CD14-positive monocyte (primary cell): ENCODE data around the gene NRN1. TPM values are rescaled to one million over a fixed set of nuclear protein-coding genes. Genes with fewer than 3 reads are reported as not detected.

Experiments
- DNase-seq, 3 donors: peaks; one replicate each; pipeline ENCODE4 v3.0.0-alpha.2; 2011 to 2022
- H2AFZ ChIP-seq: 2 replicates; pipeline ENCODE4 v1.6.0; 2012; ENCODE audit warnings: mild to moderate bottlenecking, low read depth, low read length, inconsistent platforms; ENCODE audit not compliant: insufficient read depth, poor library complexity, severe bottlenecking
- H3K27ac ChIP-seq, 2 donors: 1 replicate in 1 of 2; 2 replicates in 1 of 2; pipeline ENCODE4 v1.5.1; 2012 to 2013; ENCODE audit warnings: low read length in 2 of 2, control low read depth in 1 of 2, inconsistent platforms in 1 of 2, low read depth in 1 of 2, mild to moderate bottlenecking in 1 of 2
- H3K27me3 ChIP-seq, 2 donors: one replicate each; pipeline versions ENCODE4 v1.6.0 to v1.6.1; 2011 to 2013; ENCODE audit warnings: low read length in 2 of 2; ENCODE audit not compliant: control insufficient read depth in 2 of 2, insufficient read depth in 2 of 2
- H3K36me3 ChIP-seq, 2 donors: replicated peaks in 1 of 2; 1 replicate in 1 of 2; 2 replicates in 1 of 2; pipeline versions ENCODE4 v1.5.1 to v1.6.1; 2012 to 2013; ENCODE audit warnings: low read length in 2 of 2, control low read depth in 1 of 2, inconsistent platforms in 1 of 2, mild to moderate bottlenecking in 1 of 2; ENCODE audit not compliant: insufficient read depth in 2 of 2, control insufficient read depth in 1 of 2
- H3K4me1 ChIP-seq, 2 donors: 1 replicate in 1 of 2; 2 replicates in 1 of 2; pipeline versions ENCODE4 v1.5.1 to v1.6.1; 2012 to 2013; ENCODE audit warnings: low read length in 2 of 2, control low read depth in 1 of 2, inconsistent platforms in 1 of 2, mild to moderate bottlenecking in 1 of 2, moderate library complexity in 1 of 2; ENCODE audit not compliant: insufficient read depth in 2 of 2, control insufficient read depth in 1 of 2
- H3K4me2 ChIP-seq: replicated peaks from 2 replicates; pipeline ENCODE3; 2012; ENCODE audit warnings: low read length, moderate library complexity, mild to moderate bottlenecking; ENCODE audit not compliant: poor library complexity, severe bottlenecking; ENCODE audit errors: extremely low read depth
- H3K4me3 ChIP-seq, 3 experiments: fragments of 200-600 bp in 1 of 3; sonication (generic) in 1 of 3; replicated peaks in 1 of 3; 1 replicate in 2 of 3; 2 replicates in 1 of 3; pipeline ENCODE4 v1.5.1; 2011 to 2013; ENCODE audit warnings: low read length in 3 of 3, mild to moderate bottlenecking in 3 of 3, control low read depth in 2 of 3, low read depth in 2 of 3, inconsistent platforms in 1 of 3, moderate library complexity in 1 of 3
- H3K79me2 ChIP-seq: 2 replicates; pipeline ENCODE4 v1.6.0; 2012; ENCODE audit warnings: mild to moderate bottlenecking, control low read depth, inconsistent platforms, low read length, moderate library complexity; ENCODE audit not compliant: insufficient read depth
- H3K9ac ChIP-seq: 2 replicates; pipeline ENCODE4 v1.6.0; 2017; ENCODE audit warnings: low read length, mild to moderate bottlenecking; ENCODE audit not compliant: insufficient read depth, poor library complexity, severe bottlenecking
- H3K9me3 ChIP-seq, 2 donors: replicated peaks in 1 of 2; 1 replicate in 1 of 2; 2 replicates in 1 of 2; pipeline versions ENCODE4 v1.5.1 to v1.6.1; 2012 to 2013; ENCODE audit warnings: low read length in 2 of 2, control low read depth in 1 of 2; ENCODE audit not compliant: control insufficient read depth in 1 of 2, insufficient read depth in 1 of 2
- H4K20me1 ChIP-seq: 2 replicates; pipeline ENCODE4 v1.6.0; 2012; ENCODE audit warnings: mild to moderate bottlenecking, low read length, control low read depth, moderate library complexity; ENCODE audit not compliant: insufficient read depth
- H3K27ac Mint-ChIP-seq, 7 donors: one replicate each; pipeline ENCODE4 v1.8.0; 2020; ENCODE audit warnings: mild to moderate bottlenecking in 7 of 7, mixed read lengths in 7 of 7, moderate library complexity in 6 of 7, inconsistent platforms in 2 of 7
- H3K27me3 Mint-ChIP-seq, 3 donors: one replicate each; pipeline ENCODE4 v1.8.0; 2021 to 2022; ENCODE audit warnings: low read depth in 3 of 3, mild to moderate bottlenecking in 3 of 3, mixed read lengths in 3 of 3, moderate library complexity in 3 of 3, inconsistent platforms in 1 of 3
- H3K36me3 Mint-ChIP-seq, 2 donors: one replicate each; pipeline ENCODE4 v1.8.0; 2020; ENCODE audit warnings: mixed read lengths in 2 of 2, inconsistent platforms in 1 of 2, mild to moderate bottlenecking in 1 of 2
- H3K4me1 Mint-ChIP-seq: one replicate; pipeline ENCODE4 v1.8.0; 2020; ENCODE audit warnings: mild to moderate bottlenecking, mixed read lengths
- H3K4me3 Mint-ChIP-seq, 2 donors: one replicate each; pipeline ENCODE4 v1.8.0; 2020; ENCODE audit warnings: mild to moderate bottlenecking in 2 of 2, mixed read lengths in 2 of 2, moderate library complexity in 1 of 2
- H3K9me3 Mint-ChIP-seq, 7 donors: one replicate each; pipeline ENCODE4 v1.8.0; 2020 to 2022; ENCODE audit warnings: mixed read lengths in 7 of 7, mild to moderate bottlenecking in 6 of 7, moderate library complexity in 6 of 7, inconsistent platforms in 2 of 7
- WGBS: methylation state at CpG from one replicate; pipeline ENCODE4 v1.1.5; 2013; ENCODE audit warnings: missing lambda C conversion rate; ENCODE audit not compliant: insufficient coverage; 5-methylcytosine and 5-hydroxymethylcytosine counted together
- intact Hi-C, 2 donors: fragments of 100-400 bp; cut with micrococcal nuclease; formaldehyde crosslinking; loops; one replicate each; pipeline versions ENCODE4 v1.15.0 to v1.15.1; 2023
- polyA plus RNA-seq, 3 donors: library from polyadenylated mRNA; depleted of rRNA in 1 of 3; unstranded in 2 of 3; stranded (reverse) in 1 of 3; fragments of 300-500 nt in 2 of 3; fragments of >200 nt in 1 of 3; fragmentation: Illumina TruSeq in 2 of 3; gene quantifications; 1 replicate in 2 of 3; 2 replicates in 1 of 3; pipeline ENCODE4 v1.2.3, GENCODE V29; 2012 to 2021
- TF ChIP-seq, protein P1 (sequence below): fragments of 200-600 bp; IDR thresholded peaks from one replicate; pipeline ENCODE4 v1.8.0; 2022; ENCODE audit warnings: antibody characterized with exemption, mild to moderate bottlenecking

The NRN1 gene
- polyA plus RNA-seq, 3 donors = 0.08 TPM; not detected in 2

DNA sequence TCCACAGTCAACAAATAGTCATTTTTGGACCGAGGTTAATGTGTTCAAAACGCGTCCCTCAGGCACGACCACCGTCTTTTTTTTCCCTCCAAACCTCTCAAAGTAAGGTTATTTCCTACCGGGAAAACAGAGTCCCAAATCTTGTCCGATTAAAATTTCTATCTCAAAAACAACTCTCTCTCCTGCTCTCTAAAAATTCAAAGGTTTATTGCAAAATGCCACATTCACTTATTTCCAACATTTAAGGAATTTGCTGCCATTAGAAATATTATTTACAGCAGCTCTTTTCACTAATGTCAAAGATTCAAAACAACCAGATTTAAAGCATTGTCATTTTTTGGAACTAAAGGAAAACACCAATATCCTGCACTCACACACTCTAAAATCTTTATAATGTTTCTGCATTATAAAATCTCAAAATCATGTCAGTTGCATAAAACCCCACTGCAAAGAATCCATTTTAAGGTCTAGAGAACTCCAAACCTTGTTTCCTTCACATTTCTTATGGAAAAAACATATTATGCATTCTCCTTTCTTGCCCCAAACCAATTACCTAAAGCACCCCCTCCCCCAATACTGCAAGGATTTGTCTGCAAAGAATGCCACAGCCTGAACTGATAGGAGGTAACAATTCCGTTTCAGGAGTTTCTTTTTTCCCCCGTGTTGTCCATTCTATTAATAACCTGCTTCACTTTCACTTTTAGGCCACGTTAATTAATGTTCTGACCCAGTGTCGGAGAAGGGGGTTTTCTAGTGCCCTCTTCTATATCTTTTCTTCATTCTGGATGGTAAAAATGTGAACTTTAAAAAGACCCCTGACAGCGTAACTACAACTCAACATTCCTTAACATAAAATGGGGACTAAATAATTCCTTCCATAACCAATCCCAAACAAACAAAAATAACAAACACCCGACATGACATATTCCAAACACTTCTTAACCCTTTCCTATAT is 1.4 kb downstream of the NRN1 start:
- Histone ChIP-seq H3K27me3 (peaks cover 91 to 99% of the 10 kb centered on the region in 2 donors), H3K36me3 (no peaks in the 10 kb centered on the region), H3K4me3 (no peak overlapping the region), H3K9me3 (peaks cover 29 to 63% of the 10 kb centered on the region in 2 donors), H2AFZ (no peak overlapping the region), H3K4me1 (peaks cover 60 to 71% of the 10 kb centered on the region in 2 donors), H3K79me2 (no peaks in the 10 kb centered on the region), H3K27ac (no peak overlapping the region), H4K20me1 (no peaks in the 10 kb centered on the region), H3K9ac (no peak overlapping the region), H3K4me2 (peak overlapping the region; percentile 69)
- Mint-ChIP-seq H3K27ac (no peak overlapping the region), H3K4me1 (peaks cover 75% of the 10 kb centered on the region), H3K27me3 (peaks cover 94 to 99% (median 96%) of the 10 kb centered on the region in 3 donors), H3K9me3 (peaks cover 9 to 76% (median 55%) of the 10 kb centered on the region in 7 donors), H3K4me3 (peak overlapping the region in 1 of 2 donors; percentile 97), H3K36me3 (peaks cover 16 to 35% of the 10 kb centered on the region in 2 donors)
- intact Hi-C loops = loop anchor here in 1 of 2 donors (10.0 kb wide), 1 partner anchor 1231 kb away; the partner anchor contains the start of gene CDYL
- no peak for DNase-seq
- 5% methylated on average over 7 of the region's 13 CpGs for WGBS
- TF ChIP-seq, protein P1, sequence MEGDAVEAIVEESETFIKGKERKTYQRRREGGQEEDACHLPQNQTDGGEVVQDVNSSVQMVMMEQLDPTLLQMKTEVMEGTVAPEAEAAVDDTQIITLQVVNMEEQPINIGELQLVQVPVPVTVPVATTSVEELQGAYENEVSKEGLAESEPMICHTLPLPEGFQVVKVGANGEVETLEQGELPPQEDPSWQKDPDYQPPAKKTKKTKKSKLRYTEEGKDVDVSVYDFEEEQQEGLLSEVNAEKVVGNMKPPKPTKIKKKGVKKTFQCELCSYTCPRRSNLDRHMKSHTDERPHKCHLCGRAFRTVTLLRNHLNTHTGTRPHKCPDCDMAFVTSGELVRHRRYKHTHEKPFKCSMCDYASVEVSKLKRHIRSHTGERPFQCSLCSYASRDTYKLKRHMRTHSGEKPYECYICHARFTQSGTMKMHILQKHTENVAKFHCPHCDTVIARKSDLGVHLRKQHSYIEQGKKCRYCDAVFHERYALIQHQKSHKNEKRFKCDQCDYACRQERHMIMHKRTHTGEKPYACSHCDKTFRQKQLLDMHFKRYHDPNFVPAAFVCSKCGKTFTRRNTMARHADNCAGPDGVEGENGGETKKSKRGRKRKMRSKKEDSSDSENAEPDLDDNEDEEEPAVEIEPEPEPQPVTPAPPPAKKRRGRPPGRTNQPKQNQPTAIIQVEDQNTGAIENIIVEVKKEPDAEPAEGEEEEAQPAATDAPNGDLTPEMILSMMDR = no peak

DNA sequence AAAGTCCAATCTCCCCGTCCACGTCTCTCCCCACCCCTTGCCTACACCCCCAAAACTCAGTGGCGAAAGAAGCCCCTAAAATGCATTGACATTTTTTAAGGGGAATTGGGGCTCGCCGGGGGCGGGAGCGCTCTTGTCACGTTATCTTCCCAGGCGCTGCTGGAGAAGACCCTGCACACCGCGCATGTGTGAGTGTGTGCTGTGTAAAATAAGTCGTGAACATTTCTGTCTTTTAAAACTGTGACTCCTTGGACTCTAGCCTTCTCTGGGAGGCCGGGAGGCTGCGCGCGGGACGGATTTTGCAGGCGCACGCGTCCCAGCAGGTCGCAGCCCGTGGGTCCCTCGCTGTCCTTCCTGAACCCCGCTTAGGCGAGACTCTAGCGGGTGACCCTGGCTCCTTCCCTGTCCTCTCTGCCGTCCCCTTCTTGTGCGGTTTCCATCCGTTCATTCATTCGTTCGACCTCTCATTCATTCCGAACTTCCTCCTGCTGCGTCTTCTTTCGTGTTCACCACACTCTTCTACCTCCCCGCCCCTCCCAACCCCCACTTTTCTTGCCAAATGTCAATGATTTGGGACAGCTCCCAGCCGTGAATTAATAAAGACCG is 2.2 kb downstream of the NRN1 start:
- H3K79me2 ChIP-seq = no peaks in the 10 kb centered on the region
- Mint-ChIP-seq H3K4me3 (peak overlapping the region; percentile 82 to 97), H3K36me3 (peaks cover 24 to 42% of the 10 kb centered on the region in 2 donors), H3K4me1 (peaks cover 83% of the 10 kb centered on the region), H3K27me3 (peaks cover 94 to 100% (median 96%) of the 10 kb centered on the region in 3 donors), H3K27ac (peak overlapping the region in 2 of 7 donors; percentile 41 to 45), H3K9me3 (peaks cover 17 to 81% (median 64%) of the 10 kb centered on the region in 7 donors)
- H3K4me3 ChIP-seq = peak overlapping the region; percentile 26 to 78 (median 56)
- H3K27me3 ChIP-seq = peaks cover 92 to 99% of the 10 kb centered on the region in 2 donors
- no peak overlapping the region for H3K9ac ChIP-seq
- no peaks in the 10 kb centered on the region for H4K20me1 ChIP-seq
- H2AFZ ChIP-seq = peak overlapping the region; percentile 76
- DNase-seq = no peak
- intact Hi-C loops = loop anchor here in 1 of 2 donors (10.0 kb wide), 1 partner anchor 1230 kb away; the partner anchor contains the start of gene CDYL
- no peaks in the 10 kb centered on the region for H3K36me3 ChIP-seq
- H3K9me3 ChIP-seq = peaks cover 38 to 71% of the 10 kb centered on the region in 2 donors
- TF ChIP-seq, protein P1 = no peak
- 10% methylated on average over 29 of the region's 37 CpGs for WGBS
- no peak overlapping the region for H3K27ac ChIP-seq
- peaks cover 65 to 78% of the 10 kb centered on the region in 2 donors for H3K4me1 ChIP-seq
- H3K4me2 ChIP-seq = peak overlapping the region; percentile 69
